ENCODE results near the gene PRM1.
A peak's percentile ranks its signal among the peaks of the same experiment; 100 is the strongest.
"Not testable (repeated sequence)": the region's sequence is repeated elsewhere in the genome, so short reads cannot be mapped to it uniquely, and the experiment has no call there.

The PRM1 gene

DNA sequence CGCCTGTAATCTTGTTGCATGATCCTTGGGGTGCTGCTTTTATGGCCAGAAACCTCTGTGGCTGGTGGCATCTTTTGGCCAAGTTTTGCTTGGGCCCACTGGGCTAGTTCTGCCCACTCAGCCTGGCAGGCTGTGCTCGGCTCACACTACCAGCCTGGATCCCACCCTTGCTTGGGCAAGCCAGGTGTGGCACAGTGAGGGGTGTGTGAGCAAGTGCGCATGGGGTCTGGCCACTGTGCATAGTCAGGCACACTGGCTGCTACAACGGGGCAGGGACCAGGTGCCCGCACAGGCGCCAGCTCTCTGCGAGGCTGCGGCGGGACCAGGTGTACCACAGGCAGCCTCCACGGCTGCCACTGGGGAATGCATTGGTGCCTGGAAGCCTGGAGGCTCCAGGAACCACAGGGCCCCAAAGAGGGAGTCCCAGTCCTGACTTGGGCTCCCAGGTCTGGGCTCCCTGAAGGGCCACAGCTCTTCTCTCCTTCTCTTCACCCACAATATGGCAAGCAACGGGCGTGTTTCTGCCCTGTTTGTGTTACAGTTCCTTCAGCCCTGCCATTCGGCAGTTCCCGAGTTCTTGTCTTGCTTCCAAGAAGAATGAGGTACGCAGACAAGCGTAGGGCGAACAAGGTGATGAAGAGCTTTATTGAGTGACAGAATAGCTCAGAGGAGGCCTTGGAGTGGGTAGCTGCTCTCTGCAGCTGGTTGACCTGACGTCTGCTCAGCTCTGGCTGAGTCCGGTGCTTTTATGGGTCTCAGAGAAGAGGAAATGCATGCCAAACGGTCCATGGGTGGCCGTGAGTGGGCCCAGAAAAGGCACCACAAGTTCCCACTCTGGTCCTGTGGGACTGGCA is 26.7 kb upstream of the PRM1 start:
- no peaks in the 10 kb centered on the region for H3K9me3 Mint-ChIP-seq
- peaks cover 2% of the 10 kb centered on the region for H3K36me3 Mint-ChIP-seq (ENCODE audit: low read depth)
- H3K27me3 Mint-ChIP-seq (ENCODE audit: low read depth): peaks cover 4% of the 10 kb centered on the region
- peaks cover 32% of the 10 kb centered on the region for H3K4me1 Mint-ChIP-seq (ENCODE audit: low read depth)
- H3K27ac Mint-ChIP-seq: no peak overlapping the region
- no peak overlapping the region for H3K4me3 Mint-ChIP-seq

DNA sequence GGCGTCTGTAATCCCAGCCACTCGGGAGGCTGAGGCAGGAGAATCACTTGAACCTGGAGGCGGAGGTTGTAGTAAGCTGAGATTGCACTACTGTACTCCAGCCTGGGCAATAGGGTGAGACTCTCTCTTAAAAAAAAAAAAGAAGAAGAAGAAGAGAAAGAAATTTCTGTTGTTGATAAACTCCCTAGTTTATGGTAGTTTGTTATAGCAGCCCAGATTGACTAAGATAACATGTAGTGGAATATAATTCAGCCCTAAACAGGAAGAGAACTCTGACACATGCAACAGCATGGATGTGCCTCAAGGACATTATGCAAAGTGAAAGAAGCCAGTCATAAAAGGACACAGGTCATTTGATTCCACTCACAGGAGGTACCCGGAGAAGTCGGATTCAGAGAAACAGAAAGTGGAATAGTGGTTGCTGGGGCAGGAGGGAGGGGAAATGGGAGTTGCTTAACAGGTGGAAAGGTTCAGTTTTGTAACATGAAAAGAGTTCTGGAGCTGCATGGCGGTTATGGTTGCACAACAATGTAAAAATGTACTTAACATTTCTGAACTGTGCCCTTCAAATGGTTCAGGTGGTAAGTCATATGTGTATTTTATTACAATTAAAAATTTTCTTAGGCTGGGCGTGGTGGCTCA is 26.0 kb upstream of the PRM1 start:
- Mint-ChIP-seq H3K9me3 (no peaks in the 10 kb centered on the region), H3K4me1 (ENCODE audit: low read depth) (peaks cover 27% of the 10 kb centered on the region), H3K27ac (peak overlapping the region; percentile 55), H3K36me3 (ENCODE audit: low read depth) (peaks cover 2% of the 10 kb centered on the region), H3K27me3 (ENCODE audit: low read depth) (peaks cover 4% of the 10 kb centered on the region), H3K4me3 (no peak overlapping the region)

DNA sequence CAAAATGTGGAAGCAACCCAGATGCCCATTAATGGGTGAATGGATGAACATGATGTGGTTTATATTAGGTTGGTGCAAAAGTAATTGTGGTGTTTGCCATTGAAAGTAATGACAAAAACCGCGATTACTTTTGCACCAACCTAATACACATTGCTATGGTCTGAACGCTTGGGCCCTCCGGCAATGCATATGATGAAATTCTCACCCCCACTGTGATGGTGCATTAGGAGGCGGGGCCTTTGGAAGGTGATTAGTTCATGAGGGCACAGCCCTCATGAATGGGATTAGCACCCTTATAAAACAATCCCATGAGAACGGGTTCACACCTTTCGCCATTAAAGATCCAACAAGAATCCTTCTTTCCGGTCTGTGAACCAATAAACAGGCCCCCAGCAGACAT is 25.3 kb upstream of the PRM1 start:
- Mint-ChIP-seq H3K27ac (no peak overlapping the region), H3K4me3 (no peak overlapping the region), H3K9me3 (no peaks in the 10 kb centered on the region), H3K4me1 (ENCODE audit: low read depth) (peaks cover 22% of the 10 kb centered on the region), H3K36me3 (ENCODE audit: low read depth) (peaks cover 2% of the 10 kb centered on the region), H3K27me3 (ENCODE audit: low read depth) (peaks cover 4% of the 10 kb centered on the region)

DNA sequence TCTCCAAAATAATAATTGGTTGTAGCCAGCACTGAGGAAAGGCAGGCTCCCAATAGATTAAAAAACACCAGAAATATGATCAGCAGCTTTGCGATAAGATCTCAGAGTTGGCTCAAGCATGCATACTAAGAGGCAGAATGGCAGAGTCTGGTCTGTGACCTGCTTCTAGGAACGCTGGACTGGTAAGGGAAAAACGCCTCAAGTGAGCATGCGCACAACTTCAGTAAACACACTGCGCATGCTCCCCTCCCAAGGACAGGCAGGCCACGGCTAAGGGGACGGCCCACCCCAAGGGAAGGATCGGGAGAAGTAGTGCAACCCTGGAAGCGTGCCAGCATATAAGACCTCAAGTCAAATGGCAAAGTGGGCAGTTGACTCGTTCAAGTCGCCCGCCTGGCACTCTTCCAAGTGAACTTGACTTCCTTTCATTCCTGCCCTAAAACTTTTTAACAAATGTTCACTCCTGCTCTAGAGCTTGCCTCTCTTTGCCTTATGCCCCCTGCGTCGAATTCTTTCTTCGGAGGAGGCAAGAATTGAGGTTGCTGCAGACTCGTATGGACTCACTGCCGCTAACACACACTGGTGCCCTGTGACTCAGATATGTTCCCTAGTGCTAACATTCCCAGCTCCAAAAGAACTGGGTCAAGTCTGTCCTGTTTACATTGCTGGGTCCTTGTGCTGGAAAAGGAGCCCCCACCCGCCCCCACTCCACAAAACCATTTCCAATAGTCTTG is 22.4 kb upstream of the PRM1 start:
- Mint-ChIP-seq H3K4me1 (ENCODE audit: low read depth) (peaks cover 10% of the 10 kb centered on the region), H3K36me3 (ENCODE audit: low read depth) (no peaks in the 10 kb centered on the region), H3K4me3 (no peak overlapping the region), H3K9me3 (no peaks in the 10 kb centered on the region), H3K27me3 (ENCODE audit: low read depth) (peaks cover 10% of the 10 kb centered on the region), H3K27ac (no peak overlapping the region)

DNA sequence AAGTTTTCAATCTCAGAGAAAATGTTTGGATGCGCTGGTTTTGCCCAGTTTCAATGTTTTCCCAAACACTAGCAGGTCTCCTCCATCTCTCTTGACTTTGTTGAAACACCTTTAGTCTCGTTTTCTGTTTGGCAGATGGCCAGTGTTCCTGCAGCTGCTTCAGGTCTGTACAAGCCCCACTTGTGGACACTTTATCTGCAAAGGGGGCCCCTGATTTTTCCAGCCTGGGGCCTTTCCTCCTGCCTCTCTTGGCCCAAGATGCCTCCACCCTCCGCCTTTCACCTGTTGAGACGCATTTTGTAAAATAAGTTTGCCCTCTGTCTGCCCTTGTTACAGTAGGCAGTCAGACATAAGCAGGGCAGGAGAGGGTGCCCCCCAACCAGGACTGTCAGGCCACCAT is 21.8 kb upstream of the PRM1 start:
- H3K27me3 Mint-ChIP-seq (ENCODE audit: low read depth): peaks cover 11% of the 10 kb centered on the region

DNA sequence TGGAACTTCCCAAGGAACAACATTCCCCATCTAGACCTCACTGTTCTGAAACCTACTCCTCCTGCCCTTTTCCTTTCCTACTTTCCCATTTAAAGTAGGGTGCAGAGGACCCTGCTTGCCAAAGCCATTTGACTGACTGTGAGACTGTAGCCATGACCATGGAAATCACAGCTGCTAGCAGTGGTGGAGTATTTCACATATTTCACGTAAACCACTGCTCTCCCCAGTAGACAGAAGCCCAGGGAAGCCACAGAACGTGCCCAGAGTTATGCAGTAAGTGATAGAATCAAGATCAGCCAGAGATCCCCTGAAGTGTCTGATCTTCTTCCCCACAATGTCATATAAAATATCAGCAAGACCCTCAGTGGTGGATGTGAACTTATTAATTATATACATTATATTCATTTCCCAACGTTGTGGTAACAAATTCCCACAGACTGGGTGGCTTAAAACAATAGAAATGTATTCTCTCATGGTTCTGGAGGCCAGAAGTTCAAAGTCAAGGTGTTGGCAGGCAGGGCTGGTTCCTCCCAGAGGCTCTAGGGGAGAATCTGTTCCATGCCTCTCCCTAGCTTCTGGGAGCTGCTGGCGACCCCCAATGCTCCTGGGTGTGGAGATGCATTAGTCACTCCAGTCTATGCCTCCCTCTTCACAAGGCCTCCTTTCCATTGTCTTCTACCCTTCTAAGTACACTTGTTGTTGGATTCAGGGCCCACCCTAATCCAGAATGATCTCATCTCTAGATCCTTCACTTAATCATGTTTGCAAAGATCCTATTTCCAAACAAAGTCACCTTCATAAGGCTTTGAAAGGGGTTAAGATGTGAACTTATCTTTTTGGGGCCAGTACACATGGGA is 20.7 kb upstream of the PRM1 start:
- H3K27ac Mint-ChIP-seq: no peak overlapping the region
- H3K4me1 Mint-ChIP-seq (ENCODE audit: low read depth): peaks cover 13% of the 10 kb centered on the region
- H3K4me3 Mint-ChIP-seq: no peak overlapping the region
- H3K36me3 Mint-ChIP-seq (ENCODE audit: low read depth): no peaks in the 10 kb centered on the region
- H3K27me3 Mint-ChIP-seq (ENCODE audit: low read depth): peaks cover 15% of the 10 kb centered on the region
- no peaks in the 10 kb centered on the region for H3K9me3 Mint-ChIP-seq

More for the DNA sequence above, 21.8 kb upstream of the PRM1 start:
- H3K36me3 Mint-ChIP-seq (ENCODE audit: low read depth): no peaks in the 10 kb centered on the region
- H3K4me1 Mint-ChIP-seq (ENCODE audit: low read depth): peaks cover 8% of the 10 kb centered on the region
- H3K4me3 Mint-ChIP-seq: no peak overlapping the region
- no peaks in the 10 kb centered on the region for H3K9me3 Mint-ChIP-seq
- no peak overlapping the region for H3K27ac Mint-ChIP-seq

DNA sequence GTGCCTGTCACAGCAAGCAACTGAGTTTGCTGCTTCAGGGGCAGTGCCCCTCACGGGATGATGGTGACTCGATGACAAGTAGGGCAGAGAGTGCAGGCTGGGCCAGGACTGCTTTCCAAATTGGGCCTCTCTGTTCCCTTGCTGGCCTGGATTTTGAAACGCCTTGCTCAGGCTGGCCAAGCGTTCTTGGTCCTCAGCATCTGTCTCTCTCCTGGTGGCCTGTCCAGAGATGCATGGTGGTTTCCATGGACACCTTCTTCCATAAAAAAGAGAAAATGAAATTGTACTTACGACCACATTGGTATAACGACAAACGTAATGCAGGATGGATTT is 19.4 kb upstream of the PRM1 start:
- Mint-ChIP-seq H3K4me1 (ENCODE audit: low read depth) (peaks cover 19% of the 10 kb centered on the region), H3K27me3 (ENCODE audit: low read depth) (peaks cover 15% of the 10 kb centered on the region), H3K9me3 (no peaks in the 10 kb centered on the region), H3K27ac (no peak overlapping the region), H3K36me3 (ENCODE audit: low read depth) (no peaks in the 10 kb centered on the region), H3K4me3 (no peak overlapping the region)

GRCh38 chr16:11299865-11300559 is 18.9 kb upstream of the PRM1 start:
- Mint-ChIP-seq H3K36me3 (ENCODE audit: low read depth) (no peaks in the 10 kb centered on the region), H3K27me3 (ENCODE audit: low read depth) (peaks cover 15% of the 10 kb centered on the region), H3K9me3 (no peaks in the 10 kb centered on the region), H3K4me1 (ENCODE audit: low read depth) (peaks cover 19% of the 10 kb centered on the region), H3K27ac (no peak overlapping the region), H3K4me3 (no peak overlapping the region)

GRCh38 chr16:11298950-11299547 is 17.9 kb upstream of the PRM1 start:
- not testable (repeated sequence) for H3K4me3 Mint-ChIP-seq; H3K27ac Mint-ChIP-seq; H3K36me3 Mint-ChIP-seq (ENCODE audit: low read depth); H3K9me3 Mint-ChIP-seq
- Mint-ChIP-seq H3K27me3 (ENCODE audit: low read depth) (peaks cover 12% of the 10 kb centered on the region), H3K4me1 (ENCODE audit: low read depth) (peaks cover 19% of the 10 kb centered on the region)

DNA sequence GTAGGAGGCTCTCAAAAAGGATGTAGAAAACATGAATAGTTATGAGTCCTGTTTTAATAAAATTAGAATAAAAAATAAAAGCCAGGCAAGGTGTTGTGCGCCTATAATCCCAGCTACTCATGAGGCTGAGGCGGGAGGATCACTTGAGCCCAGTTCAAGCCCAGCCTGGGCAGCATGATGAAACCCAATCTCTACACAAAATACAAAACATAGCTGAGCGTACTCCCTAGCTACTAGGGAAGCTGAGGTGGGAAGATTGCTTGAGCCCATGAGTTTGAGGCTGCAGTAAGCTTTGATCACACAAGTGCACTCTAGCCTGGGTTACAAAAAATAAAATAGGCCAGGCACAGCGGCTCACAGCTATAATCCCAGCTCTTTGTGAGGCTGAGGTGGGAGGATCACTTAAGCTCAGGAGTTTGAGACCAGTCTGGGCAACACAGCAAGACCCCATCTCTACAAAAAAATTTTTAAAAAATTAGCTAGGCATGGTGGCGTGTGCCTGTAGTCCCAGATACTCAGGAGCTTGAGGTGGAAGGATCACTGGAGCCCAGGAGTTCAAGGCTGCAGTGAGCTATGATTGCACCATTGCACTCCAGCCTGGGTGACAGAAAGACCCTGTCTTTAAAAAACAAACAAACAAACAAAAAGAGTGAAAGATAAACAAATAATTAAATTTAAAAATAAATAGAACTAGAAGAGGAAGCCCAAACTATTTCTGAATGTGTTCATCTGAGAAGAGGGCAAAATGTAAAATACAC is 17.2 kb upstream of the PRM1 start:
- H3K36me3 Mint-ChIP-seq (ENCODE audit: low read depth): no peaks in the 10 kb centered on the region
- peaks cover 18% of the 10 kb centered on the region for H3K27me3 Mint-ChIP-seq (ENCODE audit: low read depth)
- no peak overlapping the region for H3K4me3 Mint-ChIP-seq
- no peaks in the 10 kb centered on the region for H3K9me3 Mint-ChIP-seq
- no peak overlapping the region for H3K27ac Mint-ChIP-seq
- H3K4me1 Mint-ChIP-seq (ENCODE audit: low read depth): peaks cover 22% of the 10 kb centered on the region

GRCh38 chr16:11297492-11298142 is 16.5 kb upstream of the PRM1 start:
- Mint-ChIP-seq H3K36me3 (ENCODE audit: low read depth) (no peaks in the 10 kb centered on the region), H3K9me3 (no peaks in the 10 kb centered on the region), H3K27me3 (ENCODE audit: low read depth) (peaks cover 24% of the 10 kb centered on the region), H3K4me3 (peak overlapping the region; percentile 69), H3K4me1 (ENCODE audit: low read depth) (peaks cover 22% of the 10 kb centered on the region), H3K27ac (peak overlapping the region; percentile 24)

GRCh38 chr16:11296706-11297491 is 15.8 kb upstream of the PRM1 start:
- Mint-ChIP-seq H3K4me1 (ENCODE audit: low read depth) (peaks cover 22% of the 10 kb centered on the region), H3K9me3 (no peaks in the 10 kb centered on the region), H3K36me3 (ENCODE audit: low read depth) (no peaks in the 10 kb centered on the region), H3K27ac (no peak overlapping the region), H3K4me3 (peak overlapping the region; percentile 69), H3K27me3 (ENCODE audit: low read depth) (peaks cover 24% of the 10 kb centered on the region)
